ENCODE data around the gene MEPE. TPM values are rescaled to one million over a fixed set of nuclear protein-coding genes. Genes with fewer than 3 reads are reported as not detected.

The MEPE gene
- total RNA-seq, 1 donor from 2014 or later = not detected

DNA sequence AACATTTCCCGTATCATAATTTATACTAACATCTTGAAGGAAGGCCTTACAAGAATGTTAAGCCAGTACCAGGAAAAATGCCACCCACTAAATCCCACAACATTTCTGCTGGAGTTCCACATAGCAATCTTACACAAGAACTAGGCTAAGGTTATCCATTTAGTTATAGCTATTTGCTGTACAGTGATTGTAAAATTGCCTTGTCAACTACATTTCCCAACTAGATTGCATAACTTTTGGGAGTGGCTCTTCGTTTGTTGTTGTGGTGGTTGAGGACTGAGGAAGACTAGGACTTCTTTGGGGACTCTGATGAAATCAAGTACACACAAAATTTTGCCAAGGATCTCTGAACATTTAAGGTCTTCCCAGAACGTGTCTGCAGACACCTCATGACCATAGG lies 25.4 kb upstream of the MEPE start:
- ATAC-seq (ENCODE audit: low read depth) = no peak
- ChIA-PET CTCF (no interaction called here), POLR2A (no interaction called here)
- TF ChIP-seq, protein P1, sequence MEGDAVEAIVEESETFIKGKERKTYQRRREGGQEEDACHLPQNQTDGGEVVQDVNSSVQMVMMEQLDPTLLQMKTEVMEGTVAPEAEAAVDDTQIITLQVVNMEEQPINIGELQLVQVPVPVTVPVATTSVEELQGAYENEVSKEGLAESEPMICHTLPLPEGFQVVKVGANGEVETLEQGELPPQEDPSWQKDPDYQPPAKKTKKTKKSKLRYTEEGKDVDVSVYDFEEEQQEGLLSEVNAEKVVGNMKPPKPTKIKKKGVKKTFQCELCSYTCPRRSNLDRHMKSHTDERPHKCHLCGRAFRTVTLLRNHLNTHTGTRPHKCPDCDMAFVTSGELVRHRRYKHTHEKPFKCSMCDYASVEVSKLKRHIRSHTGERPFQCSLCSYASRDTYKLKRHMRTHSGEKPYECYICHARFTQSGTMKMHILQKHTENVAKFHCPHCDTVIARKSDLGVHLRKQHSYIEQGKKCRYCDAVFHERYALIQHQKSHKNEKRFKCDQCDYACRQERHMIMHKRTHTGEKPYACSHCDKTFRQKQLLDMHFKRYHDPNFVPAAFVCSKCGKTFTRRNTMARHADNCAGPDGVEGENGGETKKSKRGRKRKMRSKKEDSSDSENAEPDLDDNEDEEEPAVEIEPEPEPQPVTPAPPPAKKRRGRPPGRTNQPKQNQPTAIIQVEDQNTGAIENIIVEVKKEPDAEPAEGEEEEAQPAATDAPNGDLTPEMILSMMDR (IDR thresholded peaks at IDR 0.05) = no peak
- no peak for DNase-seq
- Mint-ChIP-seq H3K36me3 (ENCODE audit: low read depth) (no peaks in the 10 kb centered on the region), H3K4me3 (no peak overlapping the region), H3K4me1 (no peaks in the 10 kb centered on the region), H3K27ac (no peak overlapping the region), H3K9me3 (no peaks in the 10 kb centered on the region), H3K27me3 (peaks cover 2% of the 10 kb centered on the region)
- intact Hi-C loops (cut with micrococcal nuclease) = no loop called here

DNA sequence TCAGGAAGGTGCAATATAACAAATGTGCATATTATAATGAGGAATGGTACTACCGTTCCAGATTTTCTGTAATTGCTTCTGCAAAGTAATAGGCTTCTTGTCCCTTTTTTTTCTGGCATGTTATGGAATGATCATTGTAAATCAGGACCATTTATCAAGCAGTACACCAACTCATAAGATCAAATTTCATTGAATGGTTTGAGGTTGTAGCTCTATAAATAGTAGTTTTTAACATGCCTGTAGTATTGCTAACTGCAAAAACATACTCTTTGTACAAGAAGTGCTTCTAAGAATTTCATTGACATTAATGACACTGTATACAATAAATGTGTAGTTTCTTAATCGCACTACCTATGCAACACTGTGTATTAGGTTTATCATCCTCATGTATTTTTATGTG lies 20.8 kb upstream of the MEPE start:
- no peaks in the 10 kb centered on the region for H3K36me3 Mint-ChIP-seq (ENCODE audit: low read depth)
- peaks cover 4% of the 10 kb centered on the region for H3K9me3 Mint-ChIP-seq
- TF ChIP-seq, protein P1 (IDR thresholded peaks at IDR 0.05) = no peak
- no peak overlapping the region for H3K4me3 Mint-ChIP-seq
- no peak for DNase-seq
- intact Hi-C loops (cut with micrococcal nuclease) = no loop called here
- H3K27ac Mint-ChIP-seq = no peak overlapping the region
- ATAC-seq (ENCODE audit: low read depth) = no peak
- ChIA-PET CTCF (no interaction called here), POLR2A (no interaction called here)
- H3K27me3 Mint-ChIP-seq = no peaks in the 10 kb centered on the region
- no peaks in the 10 kb centered on the region for H3K4me1 Mint-ChIP-seq

DNA sequence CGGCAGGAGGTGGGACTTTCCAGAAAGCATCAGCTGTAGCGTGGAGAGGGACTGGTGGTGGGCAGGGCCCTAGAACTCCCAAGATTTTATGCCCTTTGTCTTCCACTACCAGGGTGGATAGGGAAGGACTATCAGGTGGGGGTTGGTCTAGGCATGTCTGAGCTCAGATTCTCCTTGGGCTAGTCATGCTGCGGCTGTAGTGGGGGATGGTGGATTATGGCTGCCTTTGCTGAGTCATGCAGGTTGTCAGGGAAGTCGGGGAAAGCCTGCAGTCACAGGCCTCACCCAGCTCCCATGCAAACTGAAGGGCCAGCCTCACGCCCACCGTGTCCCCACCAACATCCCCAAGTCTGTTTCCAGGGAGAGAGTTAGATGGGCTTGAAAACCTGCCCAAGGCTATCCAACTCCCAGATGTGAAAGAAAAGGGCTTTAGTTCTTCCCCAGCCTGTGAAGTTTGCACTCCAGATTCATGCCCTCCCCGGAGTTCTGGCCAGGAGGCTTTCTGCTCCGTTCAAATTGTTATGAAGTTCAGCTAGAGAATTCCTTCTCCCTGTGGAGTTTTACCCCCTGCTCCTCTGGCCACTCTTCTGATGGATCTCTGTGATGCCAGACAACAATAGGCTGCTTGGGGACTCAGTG lies 13.4 kb upstream of the MEPE start:
- H3K4me1 Mint-ChIP-seq = no peaks in the 10 kb centered on the region
- ATAC-seq (ENCODE audit: low read depth) (no peak), DNase-seq (no peak)
- intact Hi-C loops (cut with micrococcal nuclease) = no loop called here
- no peaks in the 10 kb centered on the region for H3K36me3 Mint-ChIP-seq (ENCODE audit: low read depth)
- TF ChIP-seq, protein P1 (IDR thresholded peaks at IDR 0.05) = no peak
- ChIA-PET CTCF (no interaction called here), POLR2A (no interaction called here)
- peaks cover 9% of the 10 kb centered on the region for H3K27me3 Mint-ChIP-seq
- H3K9me3 Mint-ChIP-seq = no peaks in the 10 kb centered on the region
- H3K4me3 Mint-ChIP-seq = no peak overlapping the region
- H3K27ac Mint-ChIP-seq = no peak overlapping the region

DNA sequence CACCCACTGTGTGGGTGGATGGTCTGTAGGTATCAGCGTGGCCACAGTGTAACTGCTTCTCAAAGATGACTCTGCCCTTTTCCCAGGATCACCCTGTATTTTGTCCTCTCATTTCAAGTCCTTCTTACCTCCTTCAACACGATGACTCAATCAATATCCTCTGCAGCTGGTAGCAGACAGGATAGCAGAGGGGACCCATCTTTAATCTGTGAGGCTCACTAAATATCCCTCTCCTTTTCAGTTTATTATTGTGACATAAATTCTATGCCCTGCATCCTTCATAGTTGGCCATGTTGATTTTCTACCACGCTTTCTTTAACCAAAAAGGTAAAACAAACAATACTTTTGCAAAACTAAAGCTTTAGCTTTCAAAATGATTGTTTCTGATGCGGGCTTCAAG lies 9.6 kb upstream of the MEPE start:
- H3K9me3 Mint-ChIP-seq = no peaks in the 10 kb centered on the region
- H3K27me3 Mint-ChIP-seq = peaks cover 14% of the 10 kb centered on the region
- TF ChIP-seq, protein P1 (IDR thresholded peaks at IDR 0.05) = no peak
- ATAC-seq (ENCODE audit: low read depth) = no peak
- POLR2A ChIA-PET = no interaction called here
- CTCF ChIA-PET = no interaction called here
- no peaks in the 10 kb centered on the region for H3K4me1 Mint-ChIP-seq
- H3K27ac Mint-ChIP-seq = no peak overlapping the region
- intact Hi-C loops (cut with micrococcal nuclease) = no loop called here
- DNase-seq = no peak
- H3K4me3 Mint-ChIP-seq = no peak overlapping the region
- H3K36me3 Mint-ChIP-seq (ENCODE audit: low read depth) = no peaks in the 10 kb centered on the region

DNA sequence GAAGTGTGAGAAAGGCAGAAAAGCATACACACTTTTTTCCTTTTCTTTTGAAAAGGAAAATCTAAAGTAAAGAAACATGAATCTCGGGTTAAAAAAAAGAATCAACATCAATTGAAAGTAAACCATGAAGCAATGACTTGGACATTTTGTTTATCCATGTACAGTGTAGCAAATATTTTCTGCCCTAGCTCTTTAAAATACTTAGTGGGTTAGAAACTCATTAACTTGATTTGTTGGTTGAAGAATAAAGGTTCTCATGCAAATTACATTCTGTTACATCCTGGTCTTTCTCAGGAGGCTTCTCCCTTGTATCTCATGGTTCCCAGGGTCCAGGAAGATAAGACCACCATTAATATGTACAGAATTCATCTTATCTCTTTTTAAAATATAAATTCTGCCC lies 9.0 kb upstream of the MEPE start:
- ChIA-PET POLR2A (no interaction called here), CTCF (no interaction called here)
- intact Hi-C loops (cut with micrococcal nuclease) = no loop called here
- Mint-ChIP-seq H3K9me3 (no peaks in the 10 kb centered on the region), H3K4me3 (no peak overlapping the region), H3K36me3 (ENCODE audit: low read depth) (no peaks in the 10 kb centered on the region), H3K27me3 (peaks cover 19% of the 10 kb centered on the region), H3K4me1 (no peaks in the 10 kb centered on the region), H3K27ac (no peak overlapping the region)
- ATAC-seq (ENCODE audit: low read depth) (no peak), DNase-seq (no peak)
- TF ChIP-seq, protein P1 (IDR thresholded peaks at IDR 0.05) = no peak
